ENCODE data around the gene P2RY8.

The P2RY8 gene

GRCh38 chrX:1444561-1445500 lies 92.2 kb downstream of the P2RY8 start:
- H3K9me3 ChIP-seq (ENCODE audit: control insufficient read depth, insufficient read depth, low read length) = peaks cover 21% of the 10 kb centered on the region; the same call in 1 of the 2 replicates
- no peaks in the 10 kb centered on the region for H4K20me1 ChIP-seq (ENCODE audit: control insufficient read depth, insufficient read depth, low read depth, low read length)
- H3F3A ChIP-seq (ENCODE audit: control insufficient read depth, insufficient read depth) = peaks cover 5% of the 10 kb centered on the region
- H3K36me3 ChIP-seq (ENCODE audit: control insufficient read depth, low read length) = peaks cover 35% of the 10 kb centered on the region
- no peaks in the 10 kb centered on the region for H3K9me2 ChIP-seq (replicated peaks; ENCODE audit: control insufficient read depth, low read length)
- H3K79me2 ChIP-seq (ENCODE audit: control insufficient read depth, low read length) = peaks cover 66% of the 10 kb centered on the region
- TF ChIP-seq EZH2phosphoT487 (IDR thresholded peaks at IDR 0.05; ENCODE audit: borderline replicate concordance, low read length) = no peak
- TF ChIP-seq CTCF (IDR thresholded peaks at IDR 0.05; ENCODE audit: low read depth, low read length, poor library complexity, severe bottlenecking) = no peak
- no peak overlapping the region for H3K4me2 ChIP-seq (ENCODE audit: low read length)
- no peak overlapping the region for H3K4me3 ChIP-seq (ENCODE audit: low read length)
- peaks cover 12% of the 10 kb centered on the region for H3K4me1 ChIP-seq (ENCODE audit: control insufficient read depth, low read length)
- H3K27me3 ChIP-seq (ENCODE audit: control insufficient read depth, low read length) = no peaks in the 10 kb centered on the region
- no peak overlapping the region for H3K27ac ChIP-seq (ENCODE audit: low read depth, low read length)

- peaks cover 5% of the 10 kb centered on the region for H3F3A ChIP-seq (ENCODE audit: control insufficient read depth, insufficient read depth)
- H3K4me2 ChIP-seq (ENCODE audit: low read length) = no peak overlapping the region
- H4K20me1 ChIP-seq (ENCODE audit: control insufficient read depth, insufficient read depth, low read depth, low read length) = no peaks in the 10 kb centered on the region
- H3K27ac ChIP-seq (ENCODE audit: low read depth, low read length) = no peak overlapping the region
- no peaks in the 10 kb centered on the region for H3K9me2 ChIP-seq (replicated peaks; ENCODE audit: control insufficient read depth, low read length)
- H3K27me3 ChIP-seq (ENCODE audit: control insufficient read depth, low read length) = no peaks in the 10 kb centered on the region
- H3K36me3 ChIP-seq (ENCODE audit: control insufficient read depth, low read length) = peaks cover 29% of the 10 kb centered on the region
- H3K4me1 ChIP-seq (ENCODE audit: control insufficient read depth, low read length) = peaks cover 12% of the 10 kb centered on the region
- TF ChIP-seq CTCF (IDR thresholded peaks at IDR 0.05; ENCODE audit: low read depth, low read length, poor library complexity, severe bottlenecking) (no peak), EZH2phosphoT487 (IDR thresholded peaks at IDR 0.05; ENCODE audit: borderline replicate concordance, low read length) (no peak)
- peaks cover 11% of the 10 kb centered on the region; the same call in 1 of the 2 replicates for H3K9me3 ChIP-seq (ENCODE audit: control insufficient read depth, insufficient read depth, low read length)
- no peak overlapping the region for H3K4me3 ChIP-seq (ENCODE audit: low read length)
- H3K79me2 ChIP-seq (ENCODE audit: control insufficient read depth, low read length) = peaks cover 54% of the 10 kb centered on the region
Observed at GRCh38 chrX:1443496-1444075, 93.4 kb downstream of the P2RY8 start.

GRCh38 chrX:1442724-1443367 lies 94.1 kb downstream of the P2RY8 start:
- H3K27ac ChIP-seq (ENCODE audit: low read depth, low read length) = no peak overlapping the region
- H3K79me2 ChIP-seq (ENCODE audit: control insufficient read depth, low read length) = peaks cover 46% of the 10 kb centered on the region
- no peaks in the 10 kb centered on the region for H4K20me1 ChIP-seq (ENCODE audit: control insufficient read depth, insufficient read depth, low read depth, low read length)
- H3K9me2 ChIP-seq (replicated peaks; ENCODE audit: control insufficient read depth, low read length) = no peaks in the 10 kb centered on the region
- peaks cover 10% of the 10 kb centered on the region for H3K4me1 ChIP-seq (ENCODE audit: control insufficient read depth, low read length)
- H3K27me3 ChIP-seq (ENCODE audit: control insufficient read depth, low read length) = no peaks in the 10 kb centered on the region
- H3F3A ChIP-seq (ENCODE audit: control insufficient read depth, insufficient read depth) = peaks cover 5% of the 10 kb centered on the region
- H3K36me3 ChIP-seq (ENCODE audit: control insufficient read depth, low read length) = peaks cover 22% of the 10 kb centered on the region
- H3K4me2 ChIP-seq (ENCODE audit: low read length) = no peak overlapping the region
- TF ChIP-seq EZH2phosphoT487 (IDR thresholded peaks at IDR 0.05; ENCODE audit: borderline replicate concordance, low read length) (no peak), CTCF (IDR thresholded peaks at IDR 0.05; ENCODE audit: low read depth, low read length, poor library complexity, severe bottlenecking) (no peak)
- no peak overlapping the region for H3K4me3 ChIP-seq (ENCODE audit: low read length)
- H3K9me3 ChIP-seq (ENCODE audit: control insufficient read depth, insufficient read depth, low read length) = peaks cover 4% of the 10 kb centered on the region; the same call in 1 of the 2 replicates

Measured in DOHH2 (cell line).